ENCODE data around the gene TMEM255B. TPM values are rescaled to one million over a fixed set of nuclear protein-coding genes. Genes with fewer than 3 reads are reported as not detected.

TMEM255B gene
- total RNA-seq, 2 experiments from 2014 or later, result 1.0 to 1.2 TPM

GRCh38 chr13:113775451-113776145 is 16.6 kb downstream of the TMEM255B start:
- Mint-ChIP-seq H3K27me3 (peaks cover 17% of the 10 kb centered on the region), H3K27ac (no peak overlapping the region), H3K36me3 (ENCODE audit: low read depth) (no peaks in the 10 kb centered on the region), H3K9me3 (peaks cover 2% of the 10 kb centered on the region), H3K4me3 (no peak overlapping the region), H3K4me1 (ENCODE audit: low read depth) (no peaks in the 10 kb centered on the region)
- ChIA-PET CTCF (no interaction called here), POLR2A (no interaction called here)
- Histone ChIP-seq H3K4me3 (ENCODE audit: low read length) (no peak overlapping the region), H3K4me1 (ENCODE audit: insufficient read depth, low read length) (no peaks in the 10 kb centered on the region), H3K36me3 (ENCODE audit: insufficient read depth, low read length) (no peaks in the 10 kb centered on the region), H3K27ac (ENCODE audit: low read depth in 1 of 2, low read length in 2 of 2) (no peak overlapping the region), H3K27me3 (ENCODE audit: control insufficient read depth in 1 of 2, insufficient read depth in 2 of 2, low read length in 2 of 2) (peaks cover 0 to 15% of the 10 kb centered on the region in 2 experiments), H3K9me3 (ENCODE audit: control insufficient read depth in 1 of 2, insufficient read depth in 1 of 2, low read length in 2 of 2) (peaks cover 0 to 24% of the 10 kb centered on the region in 2 experiments)
- no peak for TF ChIP-seq CTCF (IDR thresholded peaks at IDR 0.05)
- DNase-seq (no peak), ATAC-seq (ENCODE audit: poor library complexity) (no peak)
- intact Hi-C loops (cut with DNase I, micrococcal nuclease), result no loop called here

DNA sequence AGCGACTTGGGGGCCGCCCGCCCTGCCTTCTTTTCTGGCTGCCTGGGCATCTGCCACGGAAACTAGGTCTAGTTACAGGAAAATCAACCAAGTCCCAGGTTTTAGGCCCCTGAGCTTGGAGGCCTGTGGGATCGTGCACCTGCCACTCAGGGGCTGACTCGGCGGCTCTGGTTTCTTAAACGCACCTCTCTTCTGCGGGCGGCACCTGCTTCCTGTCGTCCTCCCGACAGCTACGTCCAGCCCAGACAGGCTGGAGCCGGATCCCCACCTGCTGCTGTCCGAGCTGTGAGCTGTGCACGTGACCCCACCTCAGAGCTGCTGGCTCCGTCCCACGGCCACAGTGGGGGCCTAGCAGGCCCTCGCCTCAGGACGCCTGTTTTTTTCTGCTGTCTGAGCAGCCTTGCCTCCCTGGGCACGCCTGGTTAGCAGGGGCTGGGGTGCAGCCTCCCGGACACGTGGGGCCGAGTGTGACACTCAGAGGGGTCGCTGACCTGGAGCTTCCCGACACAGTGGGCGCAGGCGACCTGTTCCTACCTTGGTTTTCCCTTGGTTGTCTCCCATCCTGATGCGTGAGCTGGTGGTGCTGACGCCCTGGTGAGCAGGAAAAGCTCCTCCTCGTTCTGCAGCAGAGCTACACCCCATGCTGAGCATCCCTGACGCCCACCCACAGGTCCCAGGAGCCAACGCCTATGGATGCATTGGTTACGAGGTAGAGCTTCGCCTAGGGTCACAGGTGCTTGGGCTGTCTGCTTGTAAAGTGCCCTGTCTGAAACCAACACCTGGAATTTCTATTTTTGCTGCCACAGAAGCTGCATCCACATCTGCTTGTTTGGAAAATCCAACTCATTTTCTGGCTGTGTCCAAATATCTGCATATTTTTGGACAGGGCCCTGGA is 17.5 kb downstream of the TMEM255B start:
- H3K27ac ChIP-seq (ENCODE audit: low read depth in 1 of 2, low read length in 2 of 2), result no peak overlapping the region
- H3K4me1 Mint-ChIP-seq (ENCODE audit: low read depth), result no peaks in the 10 kb centered on the region
- peaks cover 0 to 15% of the 10 kb centered on the region in 2 experiments for H3K27me3 ChIP-seq (ENCODE audit: control insufficient read depth in 1 of 2, insufficient read depth in 2 of 2, low read length in 2 of 2)
- no peaks in the 10 kb centered on the region for H3K4me1 ChIP-seq (ENCODE audit: insufficient read depth, low read length)
- no peaks in the 10 kb centered on the region for H3K36me3 Mint-ChIP-seq (ENCODE audit: low read depth)
- ATAC-seq (ENCODE audit: poor library complexity) (no peak), DNase-seq (no peak)
- no peak overlapping the region for H3K4me3 ChIP-seq (ENCODE audit: low read length)
- CTCF ChIA-PET, result no interaction called here
- H3K9me3 ChIP-seq (ENCODE audit: control insufficient read depth in 1 of 2, insufficient read depth in 1 of 2, low read length in 2 of 2), result peaks cover 0 to 24% of the 10 kb centered on the region in 2 experiments
- H3K36me3 ChIP-seq (ENCODE audit: insufficient read depth, low read length), result no peaks in the 10 kb centered on the region
- no peak for TF ChIP-seq CTCF (IDR thresholded peaks at IDR 0.05)
- H3K27ac Mint-ChIP-seq, result no peak overlapping the region
- intact Hi-C loops (cut with DNase I, micrococcal nuclease), result no loop called here
- POLR2A ChIA-PET, result no interaction called here
- H3K27me3 Mint-ChIP-seq, result peaks cover 18% of the 10 kb centered on the region
- H3K4me3 Mint-ChIP-seq, result no peak overlapping the region
- H3K9me3 Mint-ChIP-seq, result peaks cover 2% of the 10 kb centered on the region

DNA sequence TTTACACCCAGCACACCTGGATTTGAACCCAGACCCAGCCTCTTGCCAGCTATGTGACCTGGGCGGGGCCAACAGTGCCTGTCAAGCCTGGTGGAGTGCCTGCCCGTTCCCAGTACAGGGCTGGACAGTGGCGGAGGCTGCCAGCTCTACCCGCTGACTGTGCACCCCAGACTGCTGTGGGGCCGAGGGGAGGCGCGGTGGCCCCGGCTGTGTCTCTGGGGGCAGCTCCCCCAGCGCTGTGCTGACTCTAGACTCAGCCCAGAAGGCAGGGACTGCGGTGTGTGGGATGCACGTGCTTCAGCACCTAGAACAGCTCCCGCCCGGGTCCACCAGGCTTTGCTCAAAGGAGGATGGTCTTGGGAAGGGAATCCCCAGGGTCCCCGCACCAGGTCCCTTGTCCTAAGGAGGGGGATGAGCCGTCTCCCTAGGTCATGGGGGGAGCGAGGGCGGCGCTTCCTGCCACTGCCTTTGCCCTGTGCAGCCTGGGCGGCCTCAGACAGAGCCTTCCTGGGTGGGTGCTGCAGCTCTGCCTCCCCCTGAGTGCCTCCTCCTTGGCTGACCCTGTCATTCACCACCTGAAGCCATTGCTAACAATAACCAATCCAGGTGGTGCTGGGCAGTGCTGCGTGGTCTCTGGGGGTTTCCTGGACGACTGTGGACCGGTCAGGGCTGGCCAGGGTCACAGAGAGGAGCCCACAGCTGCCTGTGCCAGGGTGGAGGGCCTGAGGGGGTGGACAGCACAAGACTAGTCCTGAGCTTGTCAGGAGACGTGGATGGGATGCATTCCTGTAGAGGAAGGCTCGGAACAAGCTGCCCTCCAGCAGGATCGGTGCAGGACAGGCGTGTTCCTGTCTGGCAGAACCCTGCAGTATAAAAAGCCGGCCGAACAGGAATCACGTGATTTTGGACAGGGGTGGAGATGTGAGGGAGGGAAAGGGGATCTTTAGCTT is 18.6 kb downstream of the TMEM255B start:
- no peak overlapping the region for H3K27ac ChIP-seq (ENCODE audit: low read depth in 1 of 2, low read length in 2 of 2)
- H3K36me3 Mint-ChIP-seq (ENCODE audit: low read depth), result no peaks in the 10 kb centered on the region
- H3K27ac Mint-ChIP-seq, result no peak overlapping the region
- no peak overlapping the region for H3K4me3 Mint-ChIP-seq
- no peaks in the 10 kb centered on the region for H3K9me3 Mint-ChIP-seq
- TF ChIP-seq CTCF (IDR thresholded peaks at IDR 0.05), result no peak
- peaks cover 0 to 24% of the 10 kb centered on the region in 2 experiments for H3K9me3 ChIP-seq (ENCODE audit: control insufficient read depth in 1 of 2, insufficient read depth in 1 of 2, low read length in 2 of 2)
- intact Hi-C loops (cut with DNase I, micrococcal nuclease), result no loop called here
- CTCF ChIA-PET, result no interaction called here
- ATAC-seq (ENCODE audit: poor library complexity) (no peak), DNase-seq (no peak)
- peaks cover 0 to 15% of the 10 kb centered on the region in 2 experiments for H3K27me3 ChIP-seq (ENCODE audit: control insufficient read depth in 1 of 2, insufficient read depth in 2 of 2, low read length in 2 of 2)
- no peaks in the 10 kb centered on the region for H3K4me1 ChIP-seq (ENCODE audit: insufficient read depth, low read length)
- no peaks in the 10 kb centered on the region for H3K36me3 ChIP-seq (ENCODE audit: insufficient read depth, low read length)
- H3K4me1 Mint-ChIP-seq (ENCODE audit: low read depth), result no peaks in the 10 kb centered on the region
- POLR2A ChIA-PET, result no interaction called here
- no peak overlapping the region for H3K4me3 ChIP-seq (ENCODE audit: low read length)
- peaks cover 18% of the 10 kb centered on the region for H3K27me3 Mint-ChIP-seq

Data from CD4-positive, alpha-beta T cell (primary cell).